ENCODE results near the gene AMOT.

Gene AMOT

GRCh38 chrX:112818114-112819007 lies 22.3 kb downstream of the AMOT start:
- Mint-ChIP-seq H3K27ac (peak overlapping the region; percentile 97), H3K4me1 (peaks cover 65% of the 10 kb centered on the region), H3K27me3 (ENCODE audit: low read depth, poor library complexity) (peaks cover 3% of the 10 kb centered on the region), H3K36me3 (ENCODE audit: low read depth) (peaks cover 81% of the 10 kb centered on the region), H3K9me3 (no peaks in the 10 kb centered on the region), H3K4me3 (peak overlapping the region; percentile 43)
- no peak for DNase-seq
- TF ChIP-seq CTCF (IDR thresholded peaks at IDR 0.05): no peak

- Mint-ChIP-seq H3K4me3 (no peak overlapping the region), H3K9me3 (no peaks in the 10 kb centered on the region), H3K4me1 (peaks cover 77% of the 10 kb centered on the region), H3K27ac (no peak overlapping the region), H3K36me3 (ENCODE audit: low read depth) (peaks cover 81% of the 10 kb centered on the region), H3K27me3 (ENCODE audit: low read depth, poor library complexity) (no peaks in the 10 kb centered on the region)
- no peak for TF ChIP-seq CTCF (IDR thresholded peaks at IDR 0.05)
- no peak for DNase-seq
Measured at GRCh38 chrX:112816908-112817307, 23.7 kb downstream of the AMOT start.

GRCh38 chrX:112814496-112814895 lies 26.1 kb downstream of the AMOT start:
- H3K4me1 Mint-ChIP-seq: peaks cover 73% of the 10 kb centered on the region
- peaks cover 85% of the 10 kb centered on the region for H3K36me3 Mint-ChIP-seq (ENCODE audit: low read depth)
- no peaks in the 10 kb centered on the region for H3K27me3 Mint-ChIP-seq (ENCODE audit: low read depth, poor library complexity)
- H3K27ac Mint-ChIP-seq: no peak overlapping the region
- H3K9me3 Mint-ChIP-seq: no peaks in the 10 kb centered on the region
- TF ChIP-seq CTCF (IDR thresholded peaks at IDR 0.05): no peak
- no peak for DNase-seq
- no peak overlapping the region for H3K4me3 Mint-ChIP-seq

GRCh38 chrX:112812741-112813140 lies 27.9 kb downstream of the AMOT start:
- no peaks in the 10 kb centered on the region for H3K9me3 Mint-ChIP-seq
- peaks cover 96% of the 10 kb centered on the region for H3K36me3 Mint-ChIP-seq (ENCODE audit: low read depth)
- no peak for DNase-seq
- peak overlapping the region; percentile 74 for H3K27ac Mint-ChIP-seq
- TF ChIP-seq CTCF (IDR thresholded peaks at IDR 0.05): no peak
- no peaks in the 10 kb centered on the region for H3K27me3 Mint-ChIP-seq (ENCODE audit: low read depth, poor library complexity)
- H3K4me3 Mint-ChIP-seq: no peak overlapping the region
- peaks cover 67% of the 10 kb centered on the region for H3K4me1 Mint-ChIP-seq

GRCh38 chrX:112808651-112809195 lies 31.9 kb downstream of the AMOT start:
- H3K9me3 Mint-ChIP-seq: no peaks in the 10 kb centered on the region
- peaks cover 98% of the 10 kb centered on the region for H3K36me3 Mint-ChIP-seq (ENCODE audit: low read depth)
- no peak for TF ChIP-seq CTCF (IDR thresholded peaks at IDR 0.05)
- no peak overlapping the region for H3K4me3 Mint-ChIP-seq
- DNase-seq: no peak
- peaks cover 44% of the 10 kb centered on the region for H3K4me1 Mint-ChIP-seq
- peak overlapping the region; percentile 58 for H3K27ac Mint-ChIP-seq
- H3K27me3 Mint-ChIP-seq (ENCODE audit: low read depth, poor library complexity): no peaks in the 10 kb centered on the region

Measured in nephron progenitor cell (in vitro differentiated cells).